ENCODE measurements around the gene P2RX6. TPM values are rescaled to one million over a fixed set of nuclear protein-coding genes. Genes with fewer than 3 reads are reported as not detected.

Gene P2RX6
- total and polyA plus RNA-seq, 9 of the 15 experiments (the other 6 are each of a cell fraction or from before 2014, with no cell fraction given), result 0.01 to 3.9 (median 1.5) TPM; not detected in 1

- Histone ChIP-seq H3K4me1 (replicated peaks in 1 of 2; ENCODE audit: control insufficient read depth in 2 of 2, insufficient read depth in 2 of 2, low read length in 2 of 2) (peaks cover 31 to 49% of the 10 kb centered on the region in 2 experiments), H3K9me1 (ENCODE audit: control insufficient read depth, insufficient read depth, low read length) (peaks cover 3% of the 10 kb centered on the region), H3K9ac (ENCODE audit: insufficient read depth in 1 of 2, low read depth in 2 of 2, low read length in 2 of 2) (peak overlapping the region in 1 of 2 experiments; percentile 51; a peak in 2 of 4 replicates), H3K9me3 (replicated peaks; ENCODE audit: control insufficient read depth, insufficient read depth, low read depth, low read length) (no peaks in the 10 kb centered on the region), H2AFZ (ENCODE audit: low read depth, low read length) (no peak overlapping the region), H3K27me3 (ENCODE audit: control insufficient read depth in 2 of 2, insufficient read depth in 2 of 2, low read length in 2 of 2) (peaks cover 0 to 7% of the 10 kb centered on the region in 2 experiments; a peak in 2 of 5 replicates), H3K36me3 (ENCODE audit: control insufficient read depth, insufficient read depth, low read length) (no peaks in the 10 kb centered on the region), H3K27ac (ENCODE audit: extremely low read depth, low read depth, low read length) (no peak overlapping the region), H3K79me2 (ENCODE audit: control insufficient read depth, insufficient read depth, low read length) (peaks cover 16% of the 10 kb centered on the region; the same call in 2 of the 3 replicates), H3K4me2 (ENCODE audit: insufficient read depth, low read length) (no peak overlapping the region), H3K4me3 (no peak overlapping the region), H4K20me1 (replicated peaks; ENCODE audit: control insufficient read depth, insufficient read depth, low read length) (peaks cover 4% of the 10 kb centered on the region)
- intact Hi-C loops (cut with micrococcal nuclease) (no loop called here), in situ Hi-C loops (cut with MboI) (no loop called here)
- ChIA-PET CTCF (ENCODE audit: low intra/inter-chr PET ratio) (no interaction called here), POLR2A (interaction anchor here (0.5 to 13.9 kb wide), 10 partner anchors 13 to 639 kb away, joined by 3 to 333 read pairs (median 3); partner anchors contain the start of genes SLC7A4 and THAP7)
- DNase-seq (ENCODE audit: extremely low read depth in 1 of 4, low spot score in 3 of 4) (no peak), ATAC-seq (no peak), FAIRE-seq (no peak)
- no TSS peak for BruUV-seq (replicated peaks)
- WGBS (ENCODE audit: insufficient coverage, low coverage, missing lambda C conversion rate), result 64% methylated on average over 13 of the region's 13 CpGs
- TF ChIP-seq NR0B1 (IDR thresholded peaks at IDR 0.05; ENCODE audit: partially characterized antibody) (no peak), SRSF3 (IDR thresholded peaks at IDR 0.05; ENCODE audit: insufficient read depth, low read length) (0 out of 2 replicates have a peak, but pooled peaks have one; percentile 13), SAFB2 (IDR thresholded peaks at IDR 0.05; ENCODE audit: borderline replicate concordance, low read depth, low read length, severe bottlenecking) (no peak), GATA2 (CRISPR knock-in tag; IDR thresholded peaks at IDR 0.05) (no peak), RREB1 (CRISPR knock-in tag; IDR thresholded peaks at IDR 0.05) (peak; percentile 65; the same call in 1 of the 2 replicates), ELF4 (CRISPR knock-in tag; IDR thresholded peaks at IDR 0.05) (0 out of 2 replicates have a peak, but pooled peaks have one; percentile 18), FOXJ2 (tag; IDR thresholded peaks at IDR 0.05) (no peak), MYC (IDR thresholded peaks at IDR 0.05; ENCODE audit: low read depth, low read length) (no peak), MYC (CRISPR knock-in tag; IDR thresholded peaks at IDR 0.05; ENCODE audit: borderline replicate concordance, low read depth) (peak; percentile 67; the same call in 1 of the 2 replicates), OTX1 (CRISPR knock-in tag; IDR thresholded peaks at IDR 0.05) (peak; percentile 62; the same call in 1 of the 2 replicates), ZNF445 (CRISPR knock-in tag; IDR thresholded peaks at IDR 0.05; ENCODE audit: low read depth) (no peak), ZNF551 (CRISPR knock-in tag; IDR thresholded peaks at IDR 0.05) (no peak), ZKSCAN3 (CRISPR knock-in tag; IDR thresholded peaks at IDR 0.05) (no peak), GABPA (tag; conservative IDR thresholded peaks at IDR 0.05; ENCODE audit: low read depth) (no peak), SNRNP70 (optimal IDR thresholded peaks at IDR 0.05; ENCODE audit: low read depth, low read length) (peak; percentile 7)
Measured at GRCh38 chr22:21016644-21017420, 1.9 kb downstream of the P2RX6 start.

Measured in K562 (cell line).